OCI-LY7 (cell line): Measurements from ENCODE around the gene SLC25A30. TPM values are rescaled to one million over a fixed set of nuclear protein-coding genes. Genes with fewer than 3 reads are reported as not detected.
"Not testable (repeated sequence)": the region's sequence is repeated elsewhere in the genome, so short reads cannot be mapped to it uniquely, and the experiment has no call there.

Experiments used
- BruUV-seq: library from RNA; stranded (reverse); fragments of 400-500 nt; replicated peaks from 2 replicates; lab custom pipeline; 2021; lab: Mats Ljungman, UMichigan
- CTCF ChIA-PET: fragments of 300-600 bp; sonication (Branson Sonifier 250); formaldehyde crosslinking; loops from one replicate; lab custom pipeline; 2022; ENCODE audit warnings: antibody characterized with exemption; ENCODE audit not compliant: unreplicated experiment; lab: Charles Lee
- POLR2A ChIA-PET: fragments of 300-600 bp; sonication (Branson Sonifier 250); formaldehyde crosslinking; loops from one replicate; lab custom pipeline; 2022; ENCODE audit warnings: antibody characterized with exemption; lab: Charles Lee
- DNase-seq: peaks from one replicate; pipeline ENCODE4 v3.0.0-alpha.2; 2015; ENCODE audit warnings: low spot score
- H2AFZ ChIP-seq: fragments of 200-600 bp; sonication (generic), shearing (Covaris generic); 2 replicates; pipeline ENCODE4 v1.6.1; 2014; ENCODE audit warnings: mild to moderate bottlenecking, antibody characterized with exemption, low read length, moderate library complexity
- H3K27ac ChIP-seq: fragments of 200-600 bp; sonication (generic); 2 replicates; pipeline ENCODE4 v1.5.1; 2014; ENCODE audit warnings: mixed run types, low read depth, mild to moderate bottlenecking, moderate library complexity, low read length, inconsistent platforms; ENCODE audit not compliant: poor library complexity, severe bottlenecking
- H3K36me3 ChIP-seq: fragments of 200-600 bp; sonication (generic); 2 replicates; pipeline ENCODE4 v1.6.1; 2014; ENCODE audit warnings: mild to moderate bottlenecking, antibody characterized with exemption, low read length, moderate library complexity, mixed read lengths; ENCODE audit not compliant: insufficient read depth
- H3K4me1 ChIP-seq: fragments of 200-600 bp; sonication (generic); 2 replicates; pipeline ENCODE4 v1.5.1; 2014; ENCODE audit warnings: mild to moderate bottlenecking, low read length; ENCODE audit not compliant: insufficient read depth, poor library complexity, severe bottlenecking
- H3K4me2 ChIP-seq: fragments of 200-600 bp; sonication (generic); 2 replicates; pipeline ENCODE4 v1.6.1; 2014; ENCODE audit warnings: mild to moderate bottlenecking, low read length
- H3K4me3 ChIP-seq: fragments of 200-600 bp; sonication (generic); 2 replicates; pipeline ENCODE4 v1.5.1; 2014; ENCODE audit warnings: mild to moderate bottlenecking, low read depth, low read length; ENCODE audit not compliant: poor library complexity, severe bottlenecking
- H3K79me2 ChIP-seq: fragments of 200-600 bp; sonication (generic); 2 replicates; pipeline ENCODE4 v1.6.1; 2016; ENCODE audit warnings: low read depth, mild to moderate bottlenecking, low read length, moderate library complexity, mixed read lengths; ENCODE audit not compliant: insufficient read depth
- H3K9me2 ChIP-seq: fragments of 200-600 bp; sonication (generic); 2 replicates; pipeline ENCODE4 v1.6.1; 2016; ENCODE audit warnings: mild to moderate bottlenecking, low read length, mixed read lengths; ENCODE audit not compliant: insufficient read depth
- H3K9me3 ChIP-seq: fragments of 200-600 bp; sonication (generic); 2 replicates; pipeline ENCODE4 v1.6.1; 2014; ENCODE audit warnings: mild to moderate bottlenecking, mixed run types, low read length, mixed read lengths
- H4K20me1 ChIP-seq: fragments of 200-600 bp; sonication (generic); 2 replicates; pipeline ENCODE4 v1.6.1; 2014; ENCODE audit warnings: mild to moderate bottlenecking, antibody characterized with exemption, low read length, moderate library complexity, mixed read lengths; ENCODE audit not compliant: insufficient read depth
- CTCF ChIP-seq: fragments of 200-600 bp; sonication (generic); conservative IDR thresholded peaks from 2 replicates; pipeline ENCODE4 v1.5.1; 2014; ENCODE audit warnings: mild to moderate bottlenecking, antibody characterized with exemption, low read length, moderate library complexity, mixed read lengths
- intact Hi-C: fragments of 100-400 bp; cut with micrococcal nuclease; formaldehyde crosslinking; loops from one replicate; pipeline ENCODE4 v1.10.0; 2022; ENCODE audit not compliant: unreplicated experiment
- total RNA-seq, 2 experiments: library from RNA; depleted of rRNA in 1 of 2; stranded (reverse); fragments of >200 nt in 1 of 2; shearing (Covaris generic) in 1 of 2; gene quantifications; 2 replicates each; pipeline ENCODE4 v1.2.3, GENCODE V29; 2014 to 2022

SLC25A30 gene
- total RNA-seq, 2 experiments from 2014 or later: 0.78 to 1.5 TPM

DNA sequence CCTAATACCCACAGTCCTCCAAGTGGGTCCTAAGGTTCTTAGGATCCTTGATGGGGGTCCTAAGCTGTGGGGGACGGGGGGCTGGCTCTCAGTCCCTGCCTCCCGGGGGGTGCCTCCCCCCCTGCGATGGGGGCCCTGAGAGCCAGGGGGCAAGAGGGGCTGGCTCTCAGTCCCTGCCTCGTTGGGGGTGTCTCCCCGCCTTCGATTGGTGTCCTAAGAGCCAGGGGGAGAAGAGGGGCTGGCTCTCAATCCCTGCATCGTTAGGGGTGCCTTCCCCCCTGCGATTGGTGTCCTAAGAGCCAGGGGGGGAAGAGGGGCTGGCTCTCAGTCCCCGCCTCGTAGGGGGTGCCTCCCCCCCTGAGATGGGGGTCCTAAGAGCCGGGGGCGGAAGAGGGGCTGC lies 37.0 kb downstream of the SLC25A30 start:
- no peak overlapping the region for H3K27ac ChIP-seq
- no peak overlapping the region for H3K4me2 ChIP-seq
- TF ChIP-seq CTCF: no peak
- POLR2A ChIA-PET: no interaction called here
- intact Hi-C loops: no loop called here
- CTCF ChIA-PET: no interaction called here
- H3K4me1 ChIP-seq: no peaks in the 10 kb centered on the region
- no peaks in the 10 kb centered on the region for H3K9me2 ChIP-seq
- H4K20me1 ChIP-seq: no peaks in the 10 kb centered on the region
- no TSS peak for BruUV-seq
- no peak overlapping the region for H3K4me3 ChIP-seq
- no peak overlapping the region for H2AFZ ChIP-seq
- DNase-seq: no peak
- H3K36me3 ChIP-seq: no peaks in the 10 kb centered on the region
- H3K79me2 ChIP-seq: no peaks in the 10 kb centered on the region
- no peaks in the 10 kb centered on the region for H3K9me3 ChIP-seq

DNA sequence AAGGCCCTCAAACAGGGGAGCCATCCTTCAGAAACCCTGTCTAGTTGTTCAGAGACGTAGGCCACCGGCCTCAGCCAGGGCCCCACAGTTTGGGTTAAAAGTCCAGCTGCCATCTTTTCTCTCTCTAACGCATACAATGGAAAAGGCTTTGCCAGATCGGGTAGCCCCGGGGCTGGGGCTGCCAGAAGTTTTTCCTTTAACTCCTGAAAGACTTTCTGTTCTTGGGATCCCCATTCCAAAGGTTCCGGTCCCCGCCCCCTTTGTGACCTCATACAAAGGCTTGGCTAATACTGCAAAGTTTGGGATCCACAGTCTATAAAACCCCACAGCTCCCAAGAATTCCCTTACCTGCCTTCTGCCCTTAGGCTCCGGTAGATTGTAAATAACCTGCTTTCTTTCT lies 37.5 kb downstream of the SLC25A30 start:
- H4K20me1 ChIP-seq, H3K36me3 ChIP-seq, H3K4me1 ChIP-seq, H3K9me2 ChIP-seq, POLR2A ChIA-PET, intact Hi-C loops, H3K27ac ChIP-seq, H3K79me2 ChIP-seq, H3K9me3 ChIP-seq, CTCF ChIA-PET, H2AFZ ChIP-seq, H3K4me3 ChIP-seq, BruUV-seq, DNase-seq, H3K4me2 ChIP-seq: not testable (repeated sequence)

GRCh38 chr13:45379516-45379915 lies 38.7 kb downstream of the SLC25A30 start:
- H3K27ac ChIP-seq, H3K79me2 ChIP-seq, H4K20me1 ChIP-seq, H3K4me1 ChIP-seq, H3K9me3 ChIP-seq, BruUV-seq, CTCF ChIA-PET, H2AFZ ChIP-seq, H3K4me2 ChIP-seq, POLR2A ChIA-PET, intact Hi-C loops, H3K4me3 ChIP-seq, DNase-seq, H3K36me3 ChIP-seq, H3K9me2 ChIP-seq: not testable (repeated sequence)

- intact Hi-C loops, CTCF ChIA-PET, H3K4me2 ChIP-seq, H3K79me2 ChIP-seq, H3K9me2 ChIP-seq, POLR2A ChIA-PET, BruUV-seq, H3K36me3 ChIP-seq, H3K9me3 ChIP-seq, H3K27ac ChIP-seq, H4K20me1 ChIP-seq, H3K4me1 ChIP-seq, DNase-seq, H3K4me3 ChIP-seq, H2AFZ ChIP-seq: not testable (repeated sequence)
Measured at GRCh38 chr13:45378786-45379185, 39.4 kb downstream of the SLC25A30 start.

GRCh38 chr13:45377314-45377713 lies 40.9 kb downstream of the SLC25A30 start:
- DNase-seq, H4K20me1 ChIP-seq, H3K4me2 ChIP-seq, CTCF ChIA-PET, H3K27ac ChIP-seq, BruUV-seq, H3K9me2 ChIP-seq, H3K79me2 ChIP-seq, POLR2A ChIA-PET, H2AFZ ChIP-seq, H3K4me3 ChIP-seq, H3K9me3 ChIP-seq, intact Hi-C loops, H3K4me1 ChIP-seq, H3K36me3 ChIP-seq: not testable (repeated sequence)

DNA sequence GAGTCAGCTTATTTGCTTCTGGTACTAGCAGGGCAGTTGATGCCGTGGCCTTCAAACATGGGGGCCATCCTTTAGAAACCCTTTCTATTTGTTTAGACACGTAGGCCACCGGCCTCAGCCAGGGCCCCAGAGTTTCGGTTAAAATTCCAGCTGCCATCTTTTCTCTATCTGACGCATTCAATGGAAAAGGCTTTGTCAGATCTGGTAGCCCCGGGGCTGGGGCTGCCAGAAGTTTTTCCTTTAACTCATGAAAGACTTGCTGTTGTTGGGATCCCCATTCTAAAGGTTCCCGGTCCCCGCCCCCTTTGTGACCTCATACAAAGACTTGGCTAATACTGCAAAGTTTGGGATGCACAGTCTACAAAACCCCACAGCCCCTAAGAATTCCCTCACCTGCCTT lies 41.5 kb downstream of the SLC25A30 start:
- H3K36me3 ChIP-seq, DNase-seq, H3K9me2 ChIP-seq, BruUV-seq, H3K4me1 ChIP-seq, POLR2A ChIA-PET, H2AFZ ChIP-seq, CTCF ChIA-PET, H3K4me3 ChIP-seq, H3K79me2 ChIP-seq, H4K20me1 ChIP-seq, H3K4me2 ChIP-seq, intact Hi-C loops, H3K9me3 ChIP-seq, H3K27ac ChIP-seq: not testable (repeated sequence)
